ENCODE results near the gene EXOC6B. TPM values are rescaled to one million over a fixed set of nuclear protein-coding genes. Genes with fewer than 3 reads are reported as not detected.

Gene EXOC6B
- total RNA-seq, 4 donors from 2014 or later = 54.0 to 121 (median 78.7) TPM

GRCh38 chr2:72803151-72803550, 22.7 kb downstream of the EXOC6B start:
- Histone ChIP-seq H3K27me3 (no peaks in the 10 kb centered on the region), H3K4me1 (peaks cover 8% of the 10 kb centered on the region), H3K9me3 (no peaks in the 10 kb centered on the region), H3K4me3 (no peak overlapping the region), H3K27ac (no peak overlapping the region), H3K36me3 (no peaks in the 10 kb centered on the region)
- no peak for DNase-seq (ENCODE audit: low spot score in 2 of 2)
- 62% methylated on average over 1 of the region's 1 CpG for WGBS
- TF ChIP-seq POLR2AphosphoS5 (IDR thresholded peaks at IDR 0.05) (no peak), POLR2A (IDR thresholded peaks at IDR 0.05) (no peak), EP300 (IDR thresholded peaks at IDR 0.05) (no peak), CTCF (IDR thresholded peaks at IDR 0.05) (no peak)

- no peaks in the 10 kb centered on the region for H3K27me3 ChIP-seq
- 90% methylated on average over 2 of the region's 2 CpGs for WGBS
- H3K4me3 ChIP-seq = no peak overlapping the region
- no peak overlapping the region for H3K27ac ChIP-seq
- peaks cover 15% of the 10 kb centered on the region for H3K4me1 ChIP-seq
- H3K36me3 ChIP-seq = no peaks in the 10 kb centered on the region
- TF ChIP-seq EP300 (IDR thresholded peaks at IDR 0.05) (no peak), POLR2A (IDR thresholded peaks at IDR 0.05) (no peak), POLR2AphosphoS5 (IDR thresholded peaks at IDR 0.05) (no peak), CTCF (IDR thresholded peaks at IDR 0.05) (no peak)
- no peaks in the 10 kb centered on the region for H3K9me3 ChIP-seq
- no peak for DNase-seq (ENCODE audit: low spot score in 2 of 2)
Measured at GRCh38 chr2:72800492-72800891, 25.3 kb downstream of the EXOC6B start.

- TF ChIP-seq EP300 (IDR thresholded peaks at IDR 0.05) (no peak), CTCF (IDR thresholded peaks at IDR 0.05) (no peak), POLR2AphosphoS5 (IDR thresholded peaks at IDR 0.05) (no peak), POLR2A (IDR thresholded peaks at IDR 0.05) (no peak)
Measured at GRCh38 chr2:72797740-72798139, 28.1 kb downstream of the EXOC6B start.

GRCh38 chr2:72796766-72797165, 29.1 kb downstream of the EXOC6B start:
- peaks cover 28% of the 10 kb centered on the region for H3K4me1 ChIP-seq
- H3K27me3 ChIP-seq = no peaks in the 10 kb centered on the region
- no peak overlapping the region for H3K4me3 ChIP-seq
- no peaks in the 10 kb centered on the region for H3K9me3 ChIP-seq
- DNase-seq (ENCODE audit: low spot score in 2 of 2) = no peak
- H3K27ac ChIP-seq = no peak overlapping the region
- H3K36me3 ChIP-seq = no peaks in the 10 kb centered on the region
- TF ChIP-seq CTCF (IDR thresholded peaks at IDR 0.05) (no peak), EP300 (IDR thresholded peaks at IDR 0.05) (no peak), POLR2A (IDR thresholded peaks at IDR 0.05) (no peak), POLR2AphosphoS5 (IDR thresholded peaks at IDR 0.05) (no peak)

More at GRCh38 chr2:72797740-72798139, 28.1 kb downstream of the EXOC6B start:
- no peaks in the 10 kb centered on the region for H3K36me3 ChIP-seq
- no peak overlapping the region for H3K4me3 ChIP-seq
- H3K27me3 ChIP-seq = no peaks in the 10 kb centered on the region
- no peak for DNase-seq (ENCODE audit: low spot score in 2 of 2)
- H3K9me3 ChIP-seq = no peaks in the 10 kb centered on the region
- H3K4me1 ChIP-seq = peaks cover 28% of the 10 kb centered on the region
- WGBS = 95% methylated on average over 4 of the region's 4 CpGs
- H3K27ac ChIP-seq = no peak overlapping the region

- DNase-seq (ENCODE audit: low spot score in 2 of 2) = no peak
- Histone ChIP-seq H3K36me3 (no peaks in the 10 kb centered on the region), H3K9me3 (no peaks in the 10 kb centered on the region), H3K4me1 (peaks cover 31% of the 10 kb centered on the region), H3K4me3 (no peak overlapping the region), H3K27ac (peak overlapping the region; percentile 7), H3K27me3 (no peaks in the 10 kb centered on the region)
- 50% methylated on average over 1 of the region's 1 CpG for WGBS
- TF ChIP-seq POLR2AphosphoS5 (IDR thresholded peaks at IDR 0.05) (no peak), POLR2A (IDR thresholded peaks at IDR 0.05) (no peak), EP300 (IDR thresholded peaks at IDR 0.05) (no peak), CTCF (IDR thresholded peaks at IDR 0.05) (no peak)
Measured at GRCh38 chr2:72794572-72794971, 31.3 kb downstream of the EXOC6B start.

Data from suprapubic skin (tissue), 4 donors.